Vagina (tissue), 2 donors: Measurements from ENCODE around the gene SLC16A2.

Experiments used
- CTCF ChIP-seq, 3 experiments: fragments of 450-650 bp in 2 of 3; fragments of 200-600 bp in 1 of 3; sonication (generic) in 1 of 3; IDR thresholded peaks; one replicate each; pipeline ENCODE4 v1.5.1; 2017 to 2019; ENCODE audit warnings: antibody characterized with exemption in 3 of 3, mild to moderate bottlenecking in 2 of 3, moderate library complexity in 2 of 3
- POLR2A ChIP-seq, 2 donors: fragments of 450-650 bp; IDR thresholded peaks; one replicate each; pipeline ENCODE4 v1.6.1; 2017; ENCODE audit warnings: antibody characterized with exemption in 2 of 2, mild to moderate bottlenecking in 2 of 2, moderate library complexity in 2 of 2
- POLR2AphosphoS5 ChIP-seq, 2 donors: sonication (generic); formaldehyde crosslinking; IDR thresholded peaks; one replicate each; pipeline ENCODE4 v1.9.0; 2017; ENCODE audit warnings: antibody characterized with exemption in 2 of 2, mild to moderate bottlenecking in 2 of 2, low read depth in 1 of 2; ENCODE audit not compliant: insufficient read depth in 1 of 2

- no peak for TF ChIP-seq POLR2A (IDR thresholded peaks at IDR 0.05)
- TF ChIP-seq CTCF (IDR thresholded peaks at IDR 0.05), result no peak
- no peak for TF ChIP-seq POLR2AphosphoS5 (IDR thresholded peaks at IDR 0.05; ENCODE audit: insufficient read depth in 1 of 2, low read depth in 1 of 2)
Measured at GRCh38 chrX:74531081-74531480, 109.8 kb downstream of the SLC16A2 start.
